Osteocyte (in vitro differentiated cells): ENCODE results near the gene MAP7. TPM values are rescaled to one million over a fixed set of nuclear protein-coding genes. Genes with fewer than 3 reads are reported as not detected.

Source experiments
- DNase-seq: peaks from one replicate; pipeline ENCODE4 v3.0.0; 2021; ENCODE audit warnings: mixed read lengths; ENCODE audit not compliant: unreplicated experiment; ENCODE audit errors: extremely low spot score
- H3K27ac Mint-ChIP-seq: one replicate; pipeline ENCODE4 v1.8.0; 2021; ENCODE audit warnings: mild to moderate bottlenecking, mixed read lengths; ENCODE audit not compliant: unreplicated experiment
- H3K27me3 Mint-ChIP-seq: one replicate; pipeline ENCODE4 v1.8.0; 2021; ENCODE audit warnings: mixed read lengths; ENCODE audit not compliant: unreplicated experiment
- H3K36me3 Mint-ChIP-seq: one replicate; pipeline ENCODE4 v1.8.0; 2021; ENCODE audit warnings: mixed read lengths; ENCODE audit not compliant: unreplicated experiment
- H3K4me1 Mint-ChIP-seq: one replicate; pipeline ENCODE4 v1.8.0; 2021; ENCODE audit warnings: mixed read lengths; ENCODE audit not compliant: unreplicated experiment
- H3K4me3 Mint-ChIP-seq: one replicate; pipeline ENCODE4 v1.8.0; 2021; ENCODE audit warnings: mild to moderate bottlenecking, moderate library complexity, mixed read lengths; ENCODE audit not compliant: unreplicated experiment
- H3K9me3 Mint-ChIP-seq: one replicate; pipeline ENCODE4 v1.8.0; 2021; ENCODE audit warnings: mixed read lengths; ENCODE audit not compliant: unreplicated experiment
- CTCF ChIP-seq: fragments of 200-600 bp; sonication (generic); IDR thresholded peaks from 2 replicates; pipeline ENCODE4 v1.5.0; 2021; ENCODE audit warnings: antibody characterized with exemption, mild to moderate bottlenecking, moderate library complexity
- total RNA-seq: library from RNA; stranded (reverse); gene quantifications from 2 replicates; pipeline ENCODE4 v1.2.1, GENCODE V29; 2021

The MAP7 gene
- total RNA-seq, 1 donor from 2014 or later, result 0.38 TPM

- Mint-ChIP-seq H3K36me3 (no peaks in the 10 kb centered on the region), H3K4me1 (no peaks in the 10 kb centered on the region), H3K9me3 (peaks cover 17% of the 10 kb centered on the region), H3K4me3 (no peak overlapping the region), H3K27me3 (no peaks in the 10 kb centered on the region), H3K27ac (no peak overlapping the region)
- no peak for DNase-seq
- TF ChIP-seq CTCF, result no peak
Measured at GRCh38 chr6:136571496-136571895, 21.3 kb upstream of the MAP7 start.

GRCh38 chr6:136571065-136571464, 20.8 kb upstream of the MAP7 start:
- no peak for DNase-seq
- no peaks in the 10 kb centered on the region for H3K27me3 Mint-ChIP-seq
- peaks cover 17% of the 10 kb centered on the region for H3K9me3 Mint-ChIP-seq
- H3K4me3 Mint-ChIP-seq, result no peak overlapping the region
- no peak overlapping the region for H3K27ac Mint-ChIP-seq
- no peaks in the 10 kb centered on the region for H3K4me1 Mint-ChIP-seq
- TF ChIP-seq CTCF, result no peak
- H3K36me3 Mint-ChIP-seq, result no peaks in the 10 kb centered on the region

- Mint-ChIP-seq H3K4me1 (peaks cover 3% of the 10 kb centered on the region), H3K9me3 (peaks cover 17% of the 10 kb centered on the region), H3K4me3 (no peak overlapping the region), H3K27me3 (no peaks in the 10 kb centered on the region), H3K36me3 (no peaks in the 10 kb centered on the region), H3K27ac (no peak overlapping the region)
- DNase-seq, result no peak
- no peak for TF ChIP-seq CTCF
Measured at GRCh38 chr6:136568129-136568528, 17.9 kb upstream of the MAP7 start.

GRCh38 chr6:136567688-136568087, 17.5 kb upstream of the MAP7 start:
- Mint-ChIP-seq H3K27ac (no peak overlapping the region), H3K27me3 (no peaks in the 10 kb centered on the region), H3K4me1 (peaks cover 3% of the 10 kb centered on the region), H3K36me3 (no peaks in the 10 kb centered on the region), H3K4me3 (no peak overlapping the region), H3K9me3 (peaks cover 17% of the 10 kb centered on the region)
- no peak for DNase-seq
- no peak for TF ChIP-seq CTCF

- no peak for TF ChIP-seq CTCF
- H3K27me3 Mint-ChIP-seq, result no peaks in the 10 kb centered on the region
- H3K36me3 Mint-ChIP-seq, result no peaks in the 10 kb centered on the region
- DNase-seq, result no peak
- H3K4me3 Mint-ChIP-seq, result no peak overlapping the region
- peaks cover 3% of the 10 kb centered on the region for H3K4me1 Mint-ChIP-seq
- H3K27ac Mint-ChIP-seq, result no peak overlapping the region
- H3K9me3 Mint-ChIP-seq, result peaks cover 15% of the 10 kb centered on the region
Measured at GRCh38 chr6:136566851-136567250, 16.6 kb upstream of the MAP7 start.
